ENCODE results near the gene MYOCOS.

Gene MYOCOS

GRCh38 chr1:171666114-171666769 is 44.2 kb downstream of the MYOCOS start:
- Histone ChIP-seq H3K4me1 (ENCODE audit: control insufficient read depth, low read length) (no peaks in the 10 kb centered on the region), H3K27ac (ENCODE audit: low read depth, low read length) (no peak overlapping the region), H3K9me3 (ENCODE audit: control insufficient read depth, insufficient read depth, low read length) (no peaks in the 10 kb centered on the region), H3K79me2 (ENCODE audit: control insufficient read depth, low read length) (no peaks in the 10 kb centered on the region), H3K4me2 (ENCODE audit: low read length) (no peak overlapping the region), H3F3A (ENCODE audit: control insufficient read depth, insufficient read depth) (no peaks in the 10 kb centered on the region), H3K9me2 (replicated peaks; ENCODE audit: control insufficient read depth, low read length) (no peaks in the 10 kb centered on the region), H4K20me1 (ENCODE audit: control insufficient read depth, insufficient read depth, low read depth, low read length) (no peaks in the 10 kb centered on the region), H3K27me3 (ENCODE audit: control insufficient read depth, low read length) (peaks cover 10% of the 10 kb centered on the region), H3K4me3 (ENCODE audit: low read length) (no peak overlapping the region), H3K36me3 (ENCODE audit: control insufficient read depth, low read length) (no peaks in the 10 kb centered on the region)
- TF ChIP-seq EZH2phosphoT487 (IDR thresholded peaks at IDR 0.05; ENCODE audit: borderline replicate concordance, low read length) = no peak
- TF ChIP-seq CTCF (IDR thresholded peaks at IDR 0.05; ENCODE audit: low read depth, low read length, poor library complexity, severe bottlenecking) = no peak

GRCh38 chr1:171668372-171668771 is 46.3 kb downstream of the MYOCOS start:
- Histone ChIP-seq H3K4me3 (ENCODE audit: low read length) (no peak overlapping the region), H3K4me1 (ENCODE audit: control insufficient read depth, low read length) (no peaks in the 10 kb centered on the region), H3K36me3 (ENCODE audit: control insufficient read depth, low read length) (no peaks in the 10 kb centered on the region), H3F3A (ENCODE audit: control insufficient read depth, insufficient read depth) (no peaks in the 10 kb centered on the region), H3K4me2 (ENCODE audit: low read length) (no peak overlapping the region), H3K27ac (ENCODE audit: low read depth, low read length) (no peak overlapping the region), H3K79me2 (ENCODE audit: control insufficient read depth, low read length) (no peaks in the 10 kb centered on the region), H3K9me3 (ENCODE audit: control insufficient read depth, insufficient read depth, low read length) (no peaks in the 10 kb centered on the region), H3K9me2 (replicated peaks; ENCODE audit: control insufficient read depth, low read length) (no peaks in the 10 kb centered on the region), H4K20me1 (ENCODE audit: control insufficient read depth, insufficient read depth, low read depth, low read length) (no peaks in the 10 kb centered on the region), H3K27me3 (ENCODE audit: control insufficient read depth, low read length) (peaks cover 10% of the 10 kb centered on the region; the same call in 1 of the 2 replicates)
- TF ChIP-seq CTCF (IDR thresholded peaks at IDR 0.05; ENCODE audit: low read depth, low read length, poor library complexity, severe bottlenecking) = no peak
- TF ChIP-seq EZH2phosphoT487 (IDR thresholded peaks at IDR 0.05; ENCODE audit: borderline replicate concordance, low read length) = no peak

GRCh38 chr1:171670739-171671138 is 48.7 kb downstream of the MYOCOS start:
- Histone ChIP-seq H3K79me2 (ENCODE audit: control insufficient read depth, low read length) (no peaks in the 10 kb centered on the region), H3K4me2 (ENCODE audit: low read length) (no peak overlapping the region)
- TF ChIP-seq EZH2phosphoT487 (IDR thresholded peaks at IDR 0.05; ENCODE audit: borderline replicate concordance, low read length) (no peak), CTCF (IDR thresholded peaks at IDR 0.05; ENCODE audit: low read depth, low read length, poor library complexity, severe bottlenecking) (no peak)

More at GRCh38 chr1:171670739-171671138, 48.7 kb downstream of the MYOCOS start:
- Histone ChIP-seq H3K4me3 (ENCODE audit: low read length) (no peak overlapping the region), H3K9me3 (ENCODE audit: control insufficient read depth, insufficient read depth, low read length) (no peaks in the 10 kb centered on the region), H4K20me1 (ENCODE audit: control insufficient read depth, insufficient read depth, low read depth, low read length) (no peaks in the 10 kb centered on the region), H3K9me2 (replicated peaks; ENCODE audit: control insufficient read depth, low read length) (no peaks in the 10 kb centered on the region), H3K27ac (ENCODE audit: low read depth, low read length) (no peak overlapping the region), H3K4me1 (ENCODE audit: control insufficient read depth, low read length) (no peaks in the 10 kb centered on the region), H3K27me3 (ENCODE audit: control insufficient read depth, low read length) (peaks cover 8% of the 10 kb centered on the region; the same call in 1 of the 2 replicates), H3K36me3 (ENCODE audit: control insufficient read depth, low read length) (no peaks in the 10 kb centered on the region), H3F3A (ENCODE audit: control insufficient read depth, insufficient read depth) (no peaks in the 10 kb centered on the region)
